Measurements from ENCODE around the gene FBXW11.

DNA sequence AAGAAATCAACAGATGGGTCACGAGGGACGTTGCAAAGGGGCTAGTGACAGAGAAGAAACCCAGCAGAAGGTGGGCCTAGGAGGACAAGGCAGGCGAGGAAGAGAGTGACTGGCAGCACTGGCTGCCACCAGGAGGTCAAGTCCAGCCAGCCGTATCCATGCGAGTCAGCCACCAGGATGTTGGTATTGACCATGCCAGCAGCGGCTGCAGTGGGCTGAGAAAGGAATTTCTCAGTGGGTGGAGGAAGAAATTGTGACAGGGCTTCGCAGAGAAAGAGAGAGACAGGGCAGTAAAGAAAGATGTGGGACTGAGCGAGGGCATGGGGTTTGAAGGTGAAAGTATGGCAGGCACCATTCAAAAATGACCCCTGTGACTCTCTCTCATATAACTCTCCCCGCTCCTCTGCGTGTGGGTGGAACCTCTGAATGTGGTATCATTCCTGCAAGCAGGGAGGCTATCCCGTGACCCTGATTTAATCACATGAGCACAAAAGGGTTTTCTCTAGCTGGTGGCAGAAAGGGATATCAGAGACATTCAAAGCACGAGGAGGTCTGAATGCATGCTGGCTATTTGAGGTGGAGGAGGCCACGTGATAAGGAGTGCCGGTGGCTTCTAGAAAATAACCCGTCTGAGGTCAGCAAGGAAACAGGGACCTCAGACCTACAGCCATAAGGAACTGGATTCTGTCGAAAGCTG is 45.4 kb upstream of the FBXW11 start:
- TF ChIP-seq, protein P1, sequence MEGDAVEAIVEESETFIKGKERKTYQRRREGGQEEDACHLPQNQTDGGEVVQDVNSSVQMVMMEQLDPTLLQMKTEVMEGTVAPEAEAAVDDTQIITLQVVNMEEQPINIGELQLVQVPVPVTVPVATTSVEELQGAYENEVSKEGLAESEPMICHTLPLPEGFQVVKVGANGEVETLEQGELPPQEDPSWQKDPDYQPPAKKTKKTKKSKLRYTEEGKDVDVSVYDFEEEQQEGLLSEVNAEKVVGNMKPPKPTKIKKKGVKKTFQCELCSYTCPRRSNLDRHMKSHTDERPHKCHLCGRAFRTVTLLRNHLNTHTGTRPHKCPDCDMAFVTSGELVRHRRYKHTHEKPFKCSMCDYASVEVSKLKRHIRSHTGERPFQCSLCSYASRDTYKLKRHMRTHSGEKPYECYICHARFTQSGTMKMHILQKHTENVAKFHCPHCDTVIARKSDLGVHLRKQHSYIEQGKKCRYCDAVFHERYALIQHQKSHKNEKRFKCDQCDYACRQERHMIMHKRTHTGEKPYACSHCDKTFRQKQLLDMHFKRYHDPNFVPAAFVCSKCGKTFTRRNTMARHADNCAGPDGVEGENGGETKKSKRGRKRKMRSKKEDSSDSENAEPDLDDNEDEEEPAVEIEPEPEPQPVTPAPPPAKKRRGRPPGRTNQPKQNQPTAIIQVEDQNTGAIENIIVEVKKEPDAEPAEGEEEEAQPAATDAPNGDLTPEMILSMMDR (IDR thresholded peaks at IDR 0.05; ENCODE audit: low read depth, low read length): no peak
- TF ChIP-seq EZH2phosphoT487 (IDR thresholded peaks at IDR 0.05; ENCODE audit: low read depth): no peak

Data from OCI-LY3 (cell line).